OCI-LY3 (cell line): ENCODE results near the gene VWA1.
"Not testable (repeated sequence)": the region's sequence is repeated elsewhere in the genome, so short reads cannot be mapped to it uniquely, and the experiment has no call there.

Experiments used
- H2AFZ ChIP-seq: fragments of 200-600, 300-600 bp; shearing (Covaris generic); 2 replicates; pipeline ENCODE4 v1.6.0; 2014; ENCODE audit warnings: antibody characterized with exemption, low read depth, low read length
- H3K27ac ChIP-seq: fragments of 200-600, 300-600 bp; sonication (generic); 2 replicates; pipeline ENCODE4 v1.5.1; 2014; ENCODE audit warnings: mild to moderate bottlenecking, low read length, moderate library complexity, mixed read lengths
- H3K27me3 ChIP-seq: fragments of 200-600, 300-600 bp; sonication (generic); 2 replicates; pipeline ENCODE4 v1.6.1; 2014; ENCODE audit warnings: low read depth, low read length, mixed read lengths
- H3K36me3 ChIP-seq: fragments of 200-600, 300-600 bp; sonication (generic); replicated peaks from 2 replicates; pipeline ENCODE3; 2014; ENCODE audit warnings: low read depth, low read length, mixed read lengths
- H3K4me1 ChIP-seq: fragments of 300-600, 200-600 bp; sonication (generic); 2 replicates; pipeline ENCODE4 v1.6.1; 2014; ENCODE audit warnings: low read length, mixed read lengths
- H3K4me2 ChIP-seq: fragments of 200-600, 300-600 bp; sonication (generic); 2 replicates; pipeline ENCODE4 v1.6.1; 2014; ENCODE audit warnings: low read length, mixed read lengths
- H3K4me3 ChIP-seq: fragments of 300-600, 200-600 bp; sonication (generic); 2 replicates; pipeline ENCODE4 v1.5.1; 2014; ENCODE audit warnings: antibody characterized with exemption, mild to moderate bottlenecking, low read length, moderate library complexity
- H3K79me2 ChIP-seq: fragments of 300-600, 200-600 bp; shearing (Covaris generic); 2 replicates; pipeline ENCODE4 v1.6.1; 2014; ENCODE audit warnings: mild to moderate bottlenecking, low read length, mixed read lengths
- H3K9ac ChIP-seq: fragments of 300-600, 200-600 bp; shearing (Covaris generic); 2 replicates; pipeline ENCODE4 v1.6.0; 2014; ENCODE audit warnings: mild to moderate bottlenecking, low read length, moderate library complexity
- H3K9me3 ChIP-seq: fragments of 200-600, 300-600 bp; shearing (Covaris generic); 2 replicates; pipeline ENCODE4 v1.6.1; 2014; ENCODE audit warnings: low read length, mixed read lengths; ENCODE audit not compliant: insufficient read depth
- H4K20me1 ChIP-seq: fragments of 200-600, 300-600 bp; sonication (generic); 2 replicates; pipeline ENCODE4 v1.6.1; 2016; ENCODE audit warnings: low read length, mixed read lengths; ENCODE audit not compliant: insufficient read depth
- EZH2phosphoT487 ChIP-seq: fragments of 200-600 bp; shearing (Covaris generic); IDR thresholded peaks from 2 replicates; pipeline ENCODE4 v1.6.1; 2018; ENCODE audit warnings: antibody characterized with exemption, mixed run types, low read depth
- TF ChIP-seq, protein P1 (sequence below): fragments of 200-600, 300-600 bp; sonication (generic); IDR thresholded peaks from 2 replicates; pipeline ENCODE4 v1.5.1; 2014; ENCODE audit warnings: antibody characterized with exemption, low read length, low read depth

VWA1 gene

DNA sequence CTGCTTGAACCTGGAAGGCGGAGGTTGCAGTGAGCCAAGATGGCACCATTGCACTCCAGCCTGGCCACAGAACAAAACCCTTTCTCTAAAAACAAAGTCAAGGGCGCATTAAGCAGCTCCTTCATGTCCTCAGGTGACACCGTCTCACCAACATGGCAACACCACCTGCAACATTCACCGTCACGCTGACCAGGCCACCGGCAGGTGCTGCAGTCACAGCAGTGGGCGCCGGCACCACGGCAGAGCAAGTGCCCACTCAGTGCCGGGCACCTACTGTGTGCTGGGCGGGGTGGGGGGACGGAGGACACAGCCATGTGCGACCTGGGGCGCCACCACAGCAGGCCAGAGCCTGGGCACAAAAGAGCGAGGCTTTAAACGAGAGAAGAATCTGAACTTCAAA, 48.2 kb downstream of the VWA1 start:
- Histone ChIP-seq H3K27me3 (no peaks in the 10 kb centered on the region), H3K9me3 (no peaks in the 10 kb centered on the region), H3K4me3 (no peak overlapping the region), H3K27ac (no peak overlapping the region), H3K79me2 (no peaks in the 10 kb centered on the region; the same call in 1 of the 2 replicates), H3K36me3 (peaks cover 8% of the 10 kb centered on the region), H3K4me2 (no peak overlapping the region), H2AFZ (no peak overlapping the region), H3K9ac (no peak overlapping the region), H3K4me1 (no peaks in the 10 kb centered on the region), H4K20me1 (no peaks in the 10 kb centered on the region)
- TF ChIP-seq, protein P1, sequence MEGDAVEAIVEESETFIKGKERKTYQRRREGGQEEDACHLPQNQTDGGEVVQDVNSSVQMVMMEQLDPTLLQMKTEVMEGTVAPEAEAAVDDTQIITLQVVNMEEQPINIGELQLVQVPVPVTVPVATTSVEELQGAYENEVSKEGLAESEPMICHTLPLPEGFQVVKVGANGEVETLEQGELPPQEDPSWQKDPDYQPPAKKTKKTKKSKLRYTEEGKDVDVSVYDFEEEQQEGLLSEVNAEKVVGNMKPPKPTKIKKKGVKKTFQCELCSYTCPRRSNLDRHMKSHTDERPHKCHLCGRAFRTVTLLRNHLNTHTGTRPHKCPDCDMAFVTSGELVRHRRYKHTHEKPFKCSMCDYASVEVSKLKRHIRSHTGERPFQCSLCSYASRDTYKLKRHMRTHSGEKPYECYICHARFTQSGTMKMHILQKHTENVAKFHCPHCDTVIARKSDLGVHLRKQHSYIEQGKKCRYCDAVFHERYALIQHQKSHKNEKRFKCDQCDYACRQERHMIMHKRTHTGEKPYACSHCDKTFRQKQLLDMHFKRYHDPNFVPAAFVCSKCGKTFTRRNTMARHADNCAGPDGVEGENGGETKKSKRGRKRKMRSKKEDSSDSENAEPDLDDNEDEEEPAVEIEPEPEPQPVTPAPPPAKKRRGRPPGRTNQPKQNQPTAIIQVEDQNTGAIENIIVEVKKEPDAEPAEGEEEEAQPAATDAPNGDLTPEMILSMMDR, result no peak
- no peak for TF ChIP-seq EZH2phosphoT487

DNA sequence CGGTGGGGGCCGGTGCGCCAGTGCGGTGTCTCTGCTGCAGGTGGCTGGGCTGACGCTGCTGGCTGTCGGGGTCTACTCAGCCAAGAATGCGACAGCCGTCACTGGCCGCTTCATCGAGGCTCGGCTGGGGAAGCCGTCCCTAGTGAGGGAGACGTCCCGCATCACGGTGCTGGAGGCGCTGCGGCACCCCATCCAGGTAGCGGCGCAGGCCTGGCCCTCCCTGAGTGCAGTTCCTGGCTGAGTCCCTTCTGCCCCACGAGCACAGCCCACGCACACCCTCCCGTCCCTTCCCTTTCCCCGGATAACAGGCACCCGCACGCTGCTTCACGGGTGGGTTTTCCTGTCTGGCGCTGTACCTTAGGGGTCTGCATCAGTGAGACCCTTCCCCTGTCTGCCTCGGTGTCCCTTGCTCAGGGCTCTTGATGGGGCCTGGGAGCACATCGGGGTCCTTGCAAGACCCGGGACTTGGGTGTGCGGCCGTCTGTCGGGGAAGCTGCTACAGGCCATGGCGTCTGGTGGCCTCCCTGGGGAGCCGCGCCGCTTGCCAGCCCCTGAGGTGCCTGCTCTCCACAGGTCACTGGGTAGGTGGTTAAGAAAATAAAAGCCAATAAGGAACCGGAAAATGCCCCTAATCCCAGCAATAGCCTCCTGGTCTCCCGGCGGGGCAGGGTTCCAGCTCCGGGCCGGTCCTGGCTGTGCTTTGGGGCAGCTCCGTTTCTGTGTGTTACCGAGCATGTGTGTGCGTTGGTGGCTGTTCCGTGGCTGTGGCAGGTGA, 49.7 kb downstream of the VWA1 start:
- not testable (repeated sequence) for H3K9me3 ChIP-seq, H3K27ac ChIP-seq, H3K27me3 ChIP-seq, H4K20me1 ChIP-seq, H3K4me1 ChIP-seq, H2AFZ ChIP-seq, H3K4me2 ChIP-seq, H3K9ac ChIP-seq, H3K4me3 ChIP-seq, H3K36me3 ChIP-seq, H3K79me2 ChIP-seq

DNA sequence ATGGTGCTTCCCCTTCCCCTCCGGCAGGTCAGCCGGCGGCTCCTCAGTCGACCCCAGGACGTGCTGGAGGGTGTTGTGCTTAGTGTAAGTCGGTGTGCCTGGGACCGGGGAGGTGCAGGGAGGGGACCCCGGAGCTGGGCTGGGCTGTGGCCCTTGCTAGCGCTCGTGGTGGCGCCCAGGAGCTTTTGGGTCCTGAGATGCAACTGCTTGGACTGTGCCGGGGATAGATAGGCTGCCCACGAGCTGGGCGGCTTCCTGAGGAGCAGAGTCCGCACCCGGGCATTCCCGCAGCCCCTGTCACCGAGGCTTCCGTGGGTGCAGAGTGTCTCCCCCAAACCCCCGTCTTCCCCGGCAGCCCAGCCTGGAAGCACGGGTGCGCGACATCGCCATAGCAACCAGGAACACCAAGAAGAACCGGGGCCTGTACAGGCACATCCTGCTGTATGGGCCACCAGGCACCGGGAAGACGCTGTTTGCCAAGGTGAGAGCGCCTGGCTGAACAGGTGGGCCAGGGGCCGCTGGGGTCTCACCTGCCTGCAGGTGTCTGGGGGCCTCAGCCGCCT, 50.3 kb downstream of the VWA1 start:
- H3K79me2 ChIP-seq, H3K4me3 ChIP-seq, H3K9ac ChIP-seq, H4K20me1 ChIP-seq, H3K27me3 ChIP-seq, H3K4me2 ChIP-seq, H3K36me3 ChIP-seq, H2AFZ ChIP-seq, H3K4me1 ChIP-seq, H3K9me3 ChIP-seq, H3K27ac ChIP-seq: not testable (repeated sequence)

DNA sequence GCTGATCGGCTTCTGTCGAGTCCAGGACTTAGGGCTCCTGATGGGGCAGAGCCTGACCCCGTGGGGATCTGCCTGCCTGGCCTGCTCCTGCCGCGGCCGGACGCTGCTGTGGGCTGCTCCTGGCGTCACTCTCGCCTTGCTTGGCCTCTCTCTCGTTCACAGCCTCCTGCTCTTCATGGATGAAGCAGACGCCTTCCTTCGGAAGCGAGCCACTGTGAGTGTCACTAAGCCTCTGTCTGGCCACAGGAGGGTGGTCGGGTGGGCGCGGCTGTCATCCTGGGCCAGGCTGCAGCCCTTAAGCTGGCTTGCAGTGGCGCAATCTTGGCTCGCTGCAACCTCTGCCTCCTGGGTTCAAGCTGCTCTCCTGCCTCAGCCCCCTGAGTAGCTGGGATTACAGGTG, 52.2 kb downstream of the VWA1 start:
- H3K4me2 ChIP-seq, result no peak overlapping the region
- H3K9me3 ChIP-seq, result no peaks in the 10 kb centered on the region
- H3K9ac ChIP-seq, result no peak overlapping the region
- H3K27me3 ChIP-seq, result no peaks in the 10 kb centered on the region
- no peak overlapping the region for H3K4me3 ChIP-seq
- H3K4me1 ChIP-seq, result no peaks in the 10 kb centered on the region
- H3K79me2 ChIP-seq, result no peaks in the 10 kb centered on the region; the same call in 1 of the 2 replicates
- H2AFZ ChIP-seq, result no peak overlapping the region
- TF ChIP-seq EZH2phosphoT487, result no peak
- TF ChIP-seq, protein P1, result no peak
- H3K36me3 ChIP-seq, result peaks cover 16% of the 10 kb centered on the region
- no peak overlapping the region for H3K27ac ChIP-seq
- no peaks in the 10 kb centered on the region for H4K20me1 ChIP-seq

DNA sequence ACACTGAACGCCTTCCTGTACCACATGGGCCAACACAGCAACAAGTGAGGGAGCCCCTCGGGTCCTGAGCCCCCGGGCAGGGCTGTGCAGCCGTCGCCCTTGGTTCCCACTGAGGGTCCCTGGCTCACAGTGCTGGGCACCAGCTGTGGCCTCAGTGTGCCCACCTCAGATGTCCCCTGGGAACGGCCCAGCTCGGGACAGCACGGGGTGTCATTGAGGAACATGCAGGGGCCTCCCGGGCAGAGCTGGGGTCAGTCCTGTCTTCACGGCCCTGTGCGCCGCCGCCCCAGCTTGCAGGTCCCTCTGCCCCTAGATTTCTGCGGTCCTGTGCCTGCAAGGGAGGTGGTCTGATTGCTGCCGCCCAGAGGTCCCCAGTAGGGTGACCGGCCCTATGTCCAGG, 53.7 kb downstream of the VWA1 start:
- peaks cover 24% of the 10 kb centered on the region for H3K36me3 ChIP-seq
- H3K4me3 ChIP-seq, result no peak overlapping the region
- no peaks in the 10 kb centered on the region for H4K20me1 ChIP-seq
- no peaks in the 10 kb centered on the region for H3K4me1 ChIP-seq
- H3K9me3 ChIP-seq, result no peaks in the 10 kb centered on the region
- H3K27me3 ChIP-seq, result no peaks in the 10 kb centered on the region
- H3K27ac ChIP-seq, result no peak overlapping the region
- H3K4me2 ChIP-seq, result no peak overlapping the region
- no peak overlapping the region for H3K9ac ChIP-seq
- no peak overlapping the region for H2AFZ ChIP-seq
- H3K79me2 ChIP-seq, result no peaks in the 10 kb centered on the region
- TF ChIP-seq EZH2phosphoT487, result no peak
- TF ChIP-seq, protein P1, result no peak
